ENCODE data around the gene TMEM231.

- TF ChIP-seq CTCF (IDR thresholded peaks at IDR 0.05 in 8 of 11, conservative IDR thresholded peaks at IDR 0.05 in 3 of 11), result no peak
- no peak for TF ChIP-seq POLR2A (IDR thresholded peaks at IDR 0.05)
- TF ChIP-seq POLR2AphosphoS5 (IDR thresholded peaks at IDR 0.05), result no peak
These were observed 11.9 kb upstream of the TMEM231 start for GRCh38 chr16:75567911-75568310.

Measured in spleen (tissue), 7 donors.